ENCODE results near the gene AOC3. TPM values are rescaled to one million over a fixed set of nuclear protein-coding genes. Genes with fewer than 3 reads are reported as not detected.

AOC3 gene
- total and polyA plus RNA-seq, 2 of the 13 experiments (the other 11 are each of a cell fraction or from before 2014, with no cell fraction given) = 8.7 to 51.7 TPM

DNA sequence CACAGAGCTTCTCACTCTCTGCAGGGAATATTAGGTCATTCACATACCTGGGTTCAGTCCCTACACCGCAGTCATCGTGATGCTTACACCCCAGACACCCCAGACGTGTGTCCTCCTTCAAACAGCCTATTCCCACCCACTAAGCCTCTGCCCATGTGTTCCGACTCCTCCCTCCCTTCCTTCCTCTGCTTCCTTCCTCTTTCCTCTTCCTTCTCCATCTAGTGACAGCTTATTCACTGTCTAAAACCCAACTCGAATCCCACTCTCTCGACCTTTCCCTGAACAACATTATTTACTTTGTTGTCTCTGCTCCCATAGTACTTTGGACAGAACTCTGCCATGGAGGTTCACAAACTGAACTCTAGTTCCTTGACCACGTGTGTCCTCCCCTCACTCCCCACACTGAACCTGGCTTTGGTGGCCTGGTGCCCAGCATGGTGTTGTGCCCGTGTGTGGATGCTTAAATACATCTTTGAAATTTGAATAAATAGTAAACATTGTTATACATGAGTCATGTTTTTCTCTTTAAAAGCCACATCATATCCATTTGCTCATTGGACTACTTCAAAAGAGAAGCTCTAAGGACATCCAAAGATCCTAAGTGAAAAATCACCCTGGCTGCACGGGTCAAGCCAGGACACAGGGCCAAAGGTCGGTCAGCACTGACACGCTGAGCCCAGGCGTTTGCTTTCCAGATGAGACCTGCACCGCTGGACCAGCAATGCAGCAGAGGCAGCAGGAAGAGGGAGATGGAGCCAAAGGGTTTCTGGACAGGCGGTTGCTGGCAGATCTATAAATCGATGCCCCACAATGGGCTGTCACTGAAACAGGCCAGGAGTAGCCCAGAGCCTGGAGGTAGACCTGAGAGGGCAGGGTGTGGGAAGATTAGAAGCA is 35.5 kb downstream of the AOC3 start (continued):
- TF ChIP-seq RFX1 (IDR thresholded peaks at IDR 0.05) = no peak
- TF ChIP-seq, protein P1, sequence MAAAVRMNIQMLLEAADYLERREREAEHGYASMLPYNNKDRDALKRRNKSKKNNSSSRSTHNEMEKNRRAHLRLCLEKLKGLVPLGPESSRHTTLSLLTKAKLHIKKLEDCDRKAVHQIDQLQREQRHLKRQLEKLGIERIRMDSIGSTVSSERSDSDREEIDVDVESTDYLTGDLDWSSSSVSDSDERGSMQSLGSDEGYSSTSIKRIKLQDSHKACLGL (CRISPR knock-in tag; IDR thresholded peaks at IDR 0.05) = no peak
- no peak for TF ChIP-seq RNF219 (CRISPR knock-in tag; IDR thresholded peaks at IDR 0.05)
- peak; percentile 47; the same call in 1 of the 2 replicates for TF ChIP-seq ZNF263 (CRISPR knock-in tag; IDR thresholded peaks at IDR 0.05)
- TF ChIP-seq CENPT (CRISPR knock-in tag; IDR thresholded peaks at IDR 0.05; ENCODE audit: low read depth) = no peak
- TF ChIP-seq SUZ12 (IDR thresholded peaks at IDR 0.05; ENCODE audit: low read depth, low read length) = no peak
- TF ChIP-seq BCL3 (CRISPR knock-in tag; IDR thresholded peaks at IDR 0.05) = no peak
- no peak for TF ChIP-seq ZNF83 (CRISPR knock-in tag; IDR thresholded peaks at IDR 0.05; ENCODE audit: borderline replicate concordance)
- TF ChIP-seq FOXM1 (CRISPR knock-in tag; IDR thresholded peaks at IDR 0.05) = no peak
- no peak; the same call in 1 of the 2 replicates for TF ChIP-seq ZNF724P (CRISPR knock-in tag; IDR thresholded peaks at IDR 0.05; ENCODE audit: borderline replicate concordance)
- TF ChIP-seq ZBTB1 (CRISPR knock-in tag; IDR thresholded peaks at IDR 0.05; ENCODE audit: borderline replicate concordance) = no peak
- no peak for TF ChIP-seq ZSCAN20 (CRISPR knock-in tag; IDR thresholded peaks at IDR 0.05; ENCODE audit: borderline replicate concordance)
- TF ChIP-seq RFXAP (CRISPR knock-in tag; IDR thresholded peaks at IDR 0.05; ENCODE audit: borderline replicate concordance) = peak; percentile 62; the same call in 1 of the 2 replicates
- TF ChIP-seq ZFP90 (CRISPR knock-in tag; IDR thresholded peaks at IDR 0.05; ENCODE audit: borderline replicate concordance) = peak; percentile 72
- TF ChIP-seq, protein P2, sequence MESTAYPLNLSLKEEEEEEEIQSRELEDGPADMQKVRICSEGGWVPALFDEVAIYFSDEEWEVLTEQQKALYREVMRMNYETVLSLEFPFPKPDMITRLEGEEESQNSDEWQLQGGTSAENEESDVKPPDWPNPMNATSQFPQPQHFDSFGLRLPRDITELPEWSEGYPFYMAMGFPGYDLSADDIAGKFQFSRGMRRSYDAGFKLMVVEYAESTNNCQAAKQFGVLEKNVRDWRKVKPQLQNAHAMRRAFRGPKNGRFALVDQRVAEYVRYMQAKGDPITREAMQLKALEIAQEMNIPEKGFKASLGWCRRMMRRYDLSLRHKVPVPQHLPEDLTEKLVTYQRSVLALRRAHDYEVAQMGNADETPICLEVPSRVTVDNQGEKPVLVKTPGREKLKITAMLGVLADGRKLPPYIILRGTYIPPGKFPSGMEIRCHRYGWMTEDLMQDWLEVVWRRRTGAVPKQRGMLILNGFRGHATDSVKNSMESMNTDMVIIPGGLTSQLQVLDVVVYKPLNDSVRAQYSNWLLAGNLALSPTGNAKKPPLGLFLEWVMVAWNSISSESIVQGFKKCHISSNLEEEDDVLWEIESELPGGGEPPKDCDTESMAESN (CRISPR knock-in tag; conservative IDR thresholded peaks at IDR 0.05) = peak; percentile 81; the same call in 1 of the 2 replicates
- TF ChIP-seq ARID4A (CRISPR knock-in tag; IDR thresholded peaks at IDR 0.05; ENCODE audit: borderline replicate concordance) = peak; percentile 78; the same call in 1 of the 2 replicates
- TF ChIP-seq MEF2D (CRISPR knock-in tag; IDR thresholded peaks at IDR 0.05) = peak; percentile 95

All from HepG2 (cell line).